GM19324 (cell line): ENCODE data around the gene SMYD3.
"Not testable (repeated sequence)": the region's sequence is repeated elsewhere in the genome, so short reads cannot be mapped to it uniquely, and the experiment has no call there.

Experiments
- ATAC-seq: cut with Tn5 transposase; IDR thresholded peaks from one replicate; pipeline ENCODE4 v1.9.1; 2021; ENCODE audit warnings: mild to moderate bottlenecking, moderate library complexity; ENCODE audit not compliant: unreplicated experiment, low FRiP score

The SMYD3 gene

DNA sequence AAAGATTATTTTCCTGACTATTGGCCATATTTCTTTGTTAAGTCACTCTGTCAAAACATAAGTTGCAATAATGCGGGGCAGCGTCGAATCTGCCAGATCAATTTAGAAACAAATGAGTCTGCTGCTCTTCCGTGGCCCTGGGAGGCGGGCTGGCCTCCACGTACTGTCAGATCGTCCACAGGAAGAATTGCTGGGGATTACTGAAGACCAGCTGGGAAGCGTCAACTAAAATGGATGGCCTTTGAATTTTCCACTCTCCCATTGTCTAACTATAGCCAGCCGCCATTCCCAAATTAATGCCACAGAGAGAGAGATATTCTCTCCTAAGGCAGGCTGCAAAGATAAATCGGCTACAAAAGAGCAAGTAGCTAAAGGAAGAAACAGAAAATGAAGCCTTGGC is 560.2 kb downstream of the SMYD3 start:
- no peak for ATAC-seq

DNA sequence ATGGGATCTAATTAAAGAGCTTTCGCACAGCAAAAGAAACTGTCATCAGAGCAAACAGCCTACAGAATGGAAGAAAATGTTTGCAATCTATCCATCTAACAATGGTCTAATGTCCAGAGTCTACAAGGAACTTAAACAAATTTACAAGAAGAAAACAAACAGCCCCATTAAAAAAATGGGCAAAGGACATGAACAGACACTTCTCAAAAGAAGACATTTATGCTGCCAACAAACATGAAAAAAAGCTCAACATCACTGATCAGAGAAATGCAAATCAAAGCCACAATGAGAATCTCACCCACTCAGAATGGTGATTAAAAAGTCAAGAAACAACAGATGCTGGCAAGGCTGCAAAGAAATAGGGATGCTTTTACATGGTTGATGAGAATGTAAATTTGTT is 561.9 kb downstream of the SMYD3 start:
- not testable (repeated sequence) for ATAC-seq

DNA sequence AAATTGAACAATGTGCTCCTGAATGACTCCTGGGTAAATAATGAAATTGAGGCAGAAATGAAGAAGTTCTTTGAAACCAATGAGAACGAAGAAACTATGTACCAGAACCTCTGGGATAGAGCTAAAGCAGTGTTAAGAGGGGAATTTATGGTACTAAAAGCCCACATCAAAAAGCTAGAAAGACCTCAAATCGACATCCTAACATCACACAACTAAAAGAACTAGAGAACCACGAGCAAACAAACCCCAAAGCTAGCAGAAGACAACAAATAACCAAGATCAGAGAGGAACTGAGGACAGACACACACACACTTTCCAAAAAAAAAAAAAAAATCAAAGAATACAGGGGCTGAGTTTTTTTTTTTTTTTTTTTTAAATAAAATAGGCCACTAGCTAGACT is 564.2 kb downstream of the SMYD3 start:
- ATAC-seq, result no peak

DNA sequence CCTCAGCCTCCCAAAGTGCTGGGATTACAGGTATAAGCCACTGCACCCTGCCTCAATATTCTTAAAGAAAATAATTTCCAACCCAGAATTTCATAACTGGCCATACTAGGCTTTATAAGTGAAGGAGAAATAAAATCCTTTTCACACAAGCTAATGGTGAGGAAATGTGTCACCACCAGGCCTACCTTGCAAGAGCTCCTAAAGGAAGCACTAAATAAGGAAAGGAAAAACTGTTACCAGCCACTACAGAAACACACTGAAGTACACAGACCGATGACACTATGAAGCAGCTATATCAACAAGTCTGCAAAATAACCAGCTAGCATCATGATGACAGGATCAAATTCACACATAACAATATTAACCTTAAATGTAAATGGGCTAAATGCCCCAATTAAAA is 565.3 kb downstream of the SMYD3 start:
- not testable (repeated sequence) for ATAC-seq

DNA sequence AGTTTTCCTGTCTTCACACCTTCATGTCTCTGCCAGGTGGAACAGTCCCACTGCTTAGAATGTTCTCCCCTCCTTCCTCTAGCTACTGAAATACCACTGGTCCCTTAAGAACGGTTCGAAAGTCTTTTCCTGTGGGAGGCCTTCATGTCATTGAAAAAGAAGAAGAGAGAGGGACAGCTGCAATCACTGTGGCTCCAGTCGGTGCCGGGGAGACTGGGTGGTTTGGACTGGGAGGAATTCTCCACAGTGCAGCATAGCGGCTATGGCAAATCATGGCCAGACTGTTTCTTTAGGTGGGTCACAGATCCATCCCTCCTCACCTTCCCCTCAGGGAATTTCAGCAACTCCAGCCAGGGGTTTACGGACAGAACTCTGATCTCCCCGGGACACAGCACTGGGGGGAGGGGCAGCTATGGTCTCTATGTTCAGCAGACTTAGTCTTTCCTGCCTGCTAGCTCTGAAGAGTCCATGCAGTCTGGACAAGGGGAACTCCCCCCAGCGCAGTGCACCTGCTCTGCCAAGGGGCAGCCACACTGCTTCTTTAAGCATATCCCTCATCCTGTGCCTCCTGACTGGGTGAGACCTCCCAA is 567.2 kb downstream of the SMYD3 start:
- no peak for ATAC-seq

DNA sequence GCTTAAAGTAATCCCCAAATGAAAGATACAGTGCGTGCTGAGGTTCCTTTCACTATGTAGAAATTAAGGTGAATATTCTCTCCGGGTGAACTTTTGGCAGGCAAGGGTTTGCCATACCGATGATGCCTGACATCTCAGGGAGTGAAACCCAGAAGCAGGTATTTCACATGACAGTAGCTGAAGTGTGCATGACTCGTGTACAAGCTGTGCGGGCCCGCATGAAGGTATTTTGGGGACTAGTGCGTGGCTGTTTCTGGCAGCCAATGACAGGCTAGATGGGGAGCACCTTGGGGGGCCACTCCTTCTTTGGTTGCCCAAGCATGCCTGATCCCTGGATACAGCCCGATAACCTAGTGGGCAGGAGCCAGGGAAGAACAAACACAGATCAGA is 569.0 kb downstream of the SMYD3 start:
- ATAC-seq, result no peak

DNA sequence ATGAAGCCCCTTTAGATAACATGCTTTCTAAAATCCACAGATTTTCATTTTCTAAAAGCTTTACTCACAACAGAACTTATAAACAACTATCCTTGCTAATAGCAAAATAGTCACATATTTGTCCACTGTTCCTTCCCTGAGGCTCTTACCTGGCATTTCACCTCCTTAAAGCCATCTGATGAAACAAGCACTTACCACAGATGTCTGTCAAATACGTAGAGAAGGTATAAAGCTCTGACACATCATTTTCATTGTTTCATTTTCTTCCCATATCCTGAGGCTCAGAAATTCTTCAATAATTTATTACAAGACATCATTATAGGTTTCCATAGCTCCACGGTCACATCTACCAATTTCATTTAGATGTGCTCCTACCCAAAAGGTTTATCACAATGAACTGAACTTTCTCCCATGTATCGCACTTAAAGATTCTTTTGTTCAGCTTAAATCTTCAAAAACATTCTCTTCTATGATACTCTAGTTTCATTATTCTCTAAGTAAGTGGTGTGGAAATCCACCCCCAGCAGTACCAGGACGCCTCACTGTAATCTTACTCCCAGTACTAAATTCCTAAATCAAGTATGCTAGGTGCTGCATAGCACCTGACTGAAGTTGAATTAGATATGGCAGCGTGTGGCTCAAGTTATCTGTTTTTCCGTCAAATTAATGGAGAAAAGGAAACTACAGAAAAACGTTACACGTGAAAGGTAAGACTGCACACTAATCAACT is 569.6 kb downstream of the SMYD3 start:
- ATAC-seq, result no peak

DNA sequence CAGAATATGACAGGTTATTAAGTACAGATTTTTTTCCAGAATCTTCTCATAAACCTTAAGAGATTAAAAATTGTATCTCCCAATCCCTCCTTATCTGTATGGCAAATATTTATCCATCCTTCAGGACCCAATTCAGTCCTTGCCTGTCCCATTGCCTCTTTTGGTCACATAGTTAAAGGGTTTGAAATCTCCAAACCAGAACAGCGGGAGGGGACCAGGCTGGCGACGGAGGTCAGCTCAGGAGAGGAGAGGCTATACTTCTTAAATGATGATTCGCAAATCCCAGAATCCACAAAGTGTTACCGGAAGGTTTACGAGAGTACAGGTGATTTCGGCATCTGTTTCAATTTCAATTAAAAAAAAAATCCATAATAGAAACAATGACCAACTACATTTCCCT is 572.7 kb downstream of the SMYD3 start:
- ATAC-seq, result no peak

DNA sequence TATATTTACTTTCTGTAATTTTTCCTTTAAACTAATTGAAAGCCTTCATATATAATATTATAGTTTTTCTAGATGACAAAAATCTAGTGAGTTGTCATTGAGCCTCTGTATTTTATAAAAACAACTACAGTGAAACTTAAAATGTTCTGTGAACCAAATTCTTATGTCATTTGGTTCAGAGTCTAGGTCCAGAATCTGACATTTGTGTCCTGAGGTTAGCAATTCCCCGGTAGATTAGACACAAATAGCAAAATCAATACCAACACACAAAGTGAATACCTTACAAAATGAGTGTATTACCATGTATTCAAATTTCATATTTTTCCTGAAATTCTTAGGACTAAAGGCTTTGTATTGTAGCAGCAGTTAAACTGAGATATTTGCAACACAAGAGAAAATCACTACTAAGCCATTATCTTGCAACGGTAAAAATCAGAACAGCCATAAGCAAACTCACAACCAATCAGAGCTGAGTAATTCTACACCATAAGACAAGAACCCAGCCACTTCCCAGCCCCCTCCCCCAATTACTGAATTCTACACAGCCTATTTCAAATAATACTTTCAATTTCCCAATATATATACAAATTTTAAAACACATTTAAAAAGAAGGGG is 573.5 kb downstream of the SMYD3 start:
- no peak for ATAC-seq

DNA sequence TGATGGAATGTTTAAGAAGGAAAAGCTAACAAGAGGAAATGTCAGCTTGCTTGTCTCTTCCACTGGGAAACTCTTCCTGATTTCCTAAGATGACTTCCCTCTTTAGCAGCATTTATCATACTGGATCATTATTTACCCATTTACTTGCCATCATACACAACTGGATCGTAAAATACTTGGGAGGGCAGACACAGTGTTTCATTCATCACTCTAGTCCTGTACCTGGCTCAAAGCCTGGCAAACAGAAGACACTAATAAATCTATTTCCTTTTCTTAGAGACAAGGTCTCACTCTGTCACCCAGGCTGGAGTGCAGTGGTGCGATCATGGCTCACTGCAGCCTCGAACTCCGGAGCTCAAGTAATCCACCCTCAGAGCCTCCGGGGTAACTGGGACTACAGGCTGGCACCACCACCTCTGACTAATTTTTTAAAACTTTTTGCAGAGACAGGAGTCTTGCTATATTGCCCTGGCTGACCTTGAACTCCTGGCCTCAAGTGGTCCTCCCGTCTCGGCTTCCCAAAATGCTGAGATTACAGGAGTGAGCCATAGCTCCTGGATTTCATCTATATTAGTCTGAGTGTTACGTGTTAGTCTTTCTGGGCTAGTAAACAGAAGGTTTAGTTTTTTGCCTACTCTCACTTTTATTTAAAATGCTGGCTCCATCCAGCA is 574.6 kb downstream of the SMYD3 start:
- no peak for ATAC-seq

DNA sequence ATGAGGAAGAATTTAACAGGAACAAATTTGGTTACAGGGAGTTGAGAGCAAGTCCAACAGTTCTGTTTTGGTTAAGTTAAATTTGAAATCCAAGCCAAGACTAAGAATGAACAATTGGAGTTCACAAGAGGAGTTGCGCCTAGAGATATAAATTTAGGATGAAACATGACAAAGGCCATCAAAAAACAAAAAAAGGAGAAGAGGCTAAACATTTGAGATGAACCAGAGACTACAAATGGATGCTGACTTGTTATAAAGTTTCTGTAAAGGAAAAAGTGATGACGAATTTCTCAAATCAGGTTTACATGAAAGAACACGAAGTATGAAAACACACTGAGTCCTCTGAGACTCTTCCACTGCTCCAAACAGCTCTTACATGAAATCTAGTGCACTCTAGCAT is 575.6 kb downstream of the SMYD3 start:
- no peak for ATAC-seq

DNA sequence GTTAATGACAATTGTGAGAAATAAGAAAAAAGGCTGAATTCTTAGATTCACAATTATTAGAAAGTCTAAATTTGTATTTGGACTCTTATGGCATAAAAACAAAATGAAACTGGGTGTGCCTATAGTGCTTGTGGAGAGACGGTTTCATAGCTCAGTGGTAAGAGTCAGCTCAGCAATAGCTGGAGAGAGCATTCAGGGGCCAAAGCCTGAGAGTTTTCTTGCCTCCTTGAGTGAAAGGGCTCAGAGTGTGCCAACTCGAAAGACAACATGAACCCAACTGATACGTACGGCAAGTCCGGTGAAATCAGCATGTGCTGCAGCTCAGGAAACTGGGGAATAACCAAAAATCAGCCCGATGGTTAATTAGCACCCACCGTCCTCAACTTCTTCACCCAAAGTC is 577.9 kb downstream of the SMYD3 start:
- no peak for ATAC-seq

DNA sequence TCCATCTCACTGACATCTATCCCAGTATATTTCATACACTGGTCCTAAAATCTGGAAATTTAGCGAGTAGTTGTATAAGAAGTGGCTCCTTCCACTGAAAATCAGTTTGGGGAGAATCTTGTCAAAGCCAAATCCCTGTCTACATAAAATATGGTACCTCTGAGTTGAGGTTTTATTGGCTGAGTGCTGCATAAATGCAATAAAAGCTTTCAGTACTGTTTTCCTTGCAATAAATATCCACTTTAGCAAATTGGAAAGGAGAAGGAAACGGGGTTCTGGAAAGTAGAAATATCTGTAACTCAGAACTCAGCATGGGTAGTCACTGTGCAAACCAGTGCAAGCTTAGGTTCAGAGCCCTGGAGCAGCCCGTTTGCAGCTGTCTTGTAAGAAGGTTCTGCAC is 580.2 kb downstream of the SMYD3 start:
- ATAC-seq, result no peak

DNA sequence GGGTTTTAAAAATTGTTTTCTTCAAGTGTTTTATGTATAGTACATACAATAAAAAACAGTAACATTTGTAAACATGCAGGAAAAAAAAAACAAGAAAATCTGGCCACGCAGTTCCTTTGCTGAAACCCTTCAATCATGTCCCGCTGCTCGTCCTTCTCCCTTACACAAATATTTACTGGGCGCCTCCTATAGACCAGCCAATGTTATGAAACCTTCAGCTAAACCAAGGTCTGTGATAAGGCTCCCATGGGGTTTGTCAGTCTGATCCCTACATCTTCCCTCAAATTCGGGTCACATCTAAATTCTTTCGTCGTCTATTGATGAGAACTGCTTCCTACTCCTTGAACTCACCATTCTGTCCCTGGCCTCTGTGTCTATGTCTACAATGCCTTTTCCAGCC is 583.9 kb downstream of the SMYD3 start:
- no peak for ATAC-seq

DNA sequence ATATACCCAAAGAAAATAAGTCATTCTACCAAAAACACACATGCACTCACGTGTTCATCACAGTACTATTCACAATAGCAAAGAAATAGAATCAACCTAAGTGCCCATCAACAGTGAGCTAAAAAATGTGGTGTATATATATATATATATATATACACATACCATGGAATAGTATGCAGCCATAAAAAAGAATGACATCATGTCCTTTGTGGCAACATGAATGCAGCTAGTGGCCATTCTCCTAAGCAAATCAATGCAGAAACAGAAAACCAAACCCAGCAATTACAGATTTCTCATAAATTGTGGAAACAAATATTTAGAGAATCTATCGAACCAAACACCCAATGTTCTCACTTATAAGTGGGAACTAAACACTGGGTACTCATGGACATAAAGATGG is 585.7 kb downstream of the SMYD3 start:
- ATAC-seq, result no peak

DNA sequence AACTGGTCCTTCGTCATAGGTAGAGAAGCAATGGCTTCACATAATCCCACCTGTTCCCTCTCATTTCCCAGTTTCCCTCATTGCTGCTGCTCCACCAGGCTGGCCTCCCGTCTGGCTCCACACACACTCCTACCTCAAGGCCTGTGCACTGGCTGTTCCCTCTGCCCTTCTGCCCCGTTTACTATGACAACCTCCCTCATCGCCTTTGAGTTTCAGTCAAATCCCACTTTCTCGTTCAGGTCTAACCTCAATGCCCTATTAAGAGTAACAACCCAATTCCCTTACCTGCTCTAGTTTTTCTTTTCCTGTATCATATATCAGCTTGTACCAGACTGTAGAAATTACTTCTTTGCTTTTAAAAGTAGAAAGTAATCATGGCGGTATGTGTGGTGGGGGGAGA is 589.7 kb downstream of the SMYD3 start:
- ATAC-seq, result no peak

DNA sequence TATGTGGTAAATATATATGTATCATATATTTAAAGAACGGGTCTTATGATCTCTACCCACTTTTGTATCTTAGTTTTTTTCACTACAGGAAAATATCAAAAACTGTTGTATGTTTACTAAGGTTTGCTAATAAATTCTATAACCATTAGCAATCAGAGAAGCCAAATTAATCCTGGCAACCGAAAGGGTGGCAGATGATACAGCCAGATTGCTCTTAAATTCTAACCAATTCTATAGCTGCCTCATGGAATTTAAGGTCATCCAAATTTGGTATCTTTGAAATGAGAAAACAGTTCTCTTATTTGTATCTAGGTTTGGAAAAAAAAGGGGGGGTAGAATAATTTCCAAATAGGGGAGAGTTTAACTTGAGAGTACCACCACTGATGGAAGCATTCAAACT is 591.2 kb downstream of the SMYD3 start:
- ATAC-seq, result no peak

DNA sequence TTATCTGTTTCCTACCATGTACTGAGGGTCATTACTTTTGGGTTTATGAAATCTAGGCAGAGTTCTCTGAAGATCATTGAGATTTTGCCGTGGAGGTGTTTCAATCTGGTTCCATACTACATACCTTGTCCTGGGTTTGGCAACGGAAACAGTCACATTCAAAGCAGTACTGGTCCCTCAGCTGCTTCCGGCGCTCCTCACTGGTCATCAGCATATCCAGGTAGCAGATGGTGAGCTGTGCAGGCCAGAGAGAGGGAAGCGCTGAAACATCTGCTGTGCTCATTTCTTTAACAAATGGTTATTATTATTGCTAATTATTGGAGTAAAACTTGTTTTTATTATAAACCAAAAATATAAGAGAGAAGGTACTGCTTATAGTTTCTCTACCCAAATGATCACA is 591.7 kb downstream of the SMYD3 start:
- no peak for ATAC-seq

DNA sequence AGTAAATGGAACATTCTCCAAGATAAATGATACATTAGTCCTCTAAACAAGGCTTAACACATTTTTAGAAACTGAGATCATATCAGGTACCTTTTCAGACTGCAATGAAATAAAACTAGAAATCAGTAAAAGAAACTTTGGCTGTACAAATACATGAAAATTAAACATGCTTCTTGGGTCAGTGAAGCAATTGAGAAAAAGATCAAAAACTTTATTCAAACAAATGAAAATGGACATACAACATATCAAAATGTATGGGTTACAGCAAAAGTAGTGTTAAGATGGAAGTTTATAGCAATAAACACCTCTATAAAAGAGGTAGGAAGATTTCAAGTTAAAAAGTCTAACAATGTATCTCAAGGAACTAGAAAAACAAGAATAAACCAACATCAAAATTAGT is 598.5 kb downstream of the SMYD3 start:
- no peak for ATAC-seq

DNA sequence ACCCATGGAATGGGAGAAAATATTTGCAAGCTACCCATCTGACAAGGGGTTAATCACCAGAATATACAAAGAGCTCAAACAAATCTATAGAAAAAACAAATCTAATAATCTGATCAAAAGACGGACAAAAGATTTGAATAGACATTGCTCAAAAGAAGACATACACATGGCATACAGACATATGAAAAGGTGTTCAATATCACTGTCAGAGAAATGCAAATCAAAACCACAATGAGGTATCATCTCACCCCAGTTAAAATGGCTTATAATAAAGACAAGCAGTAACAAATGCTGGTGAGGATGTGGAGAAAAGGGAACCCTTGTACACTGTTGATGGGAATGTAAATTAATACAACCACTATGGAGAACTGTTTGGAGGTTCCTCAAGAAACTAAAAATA is 600.9 kb downstream of the SMYD3 start:
- ATAC-seq, result no peak

DNA sequence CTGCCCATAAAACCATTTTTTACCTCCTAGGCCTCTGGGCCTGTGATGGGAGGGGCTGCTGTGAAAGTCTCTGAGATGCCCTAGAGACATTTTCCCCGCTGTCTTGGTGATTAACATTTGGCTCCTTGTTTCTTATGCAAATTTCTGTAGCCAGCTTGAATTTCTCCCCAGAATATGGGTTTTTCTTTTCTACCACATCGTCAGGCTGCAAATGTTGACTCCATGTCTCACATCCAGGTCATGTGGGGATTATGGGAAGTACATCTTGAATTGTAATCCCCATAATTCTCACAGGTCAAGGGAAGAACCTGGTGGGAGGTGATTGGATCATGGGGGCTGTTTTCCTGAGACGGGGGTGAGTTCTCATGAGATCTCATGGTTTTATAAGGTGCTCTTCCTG is 603.2 kb downstream of the SMYD3 start:
- ATAC-seq, result no peak

DNA sequence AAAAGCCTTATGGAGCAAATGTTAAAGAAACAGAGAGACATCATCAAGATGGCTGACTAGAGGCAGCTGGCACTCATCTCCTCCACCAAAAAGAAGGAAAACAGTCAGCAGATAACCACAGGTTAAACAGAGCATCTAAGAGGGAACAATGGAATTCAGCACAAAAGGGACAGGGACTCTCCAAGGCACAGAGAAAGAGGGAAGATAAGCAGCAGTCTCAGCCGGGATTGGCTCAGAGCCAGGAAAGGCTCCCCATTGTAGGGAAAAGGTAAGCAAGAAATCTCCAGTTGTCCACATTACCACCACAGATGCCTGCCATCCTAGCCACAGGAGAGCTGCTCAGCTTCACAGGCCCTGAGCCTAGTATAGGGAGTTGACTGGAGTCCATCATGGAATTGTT is 605.5 kb downstream of the SMYD3 start:
- no peak for ATAC-seq
